GM12878 (cell line): Measurements from ENCODE around the gene SHC3. TPM values are rescaled to one million over a fixed set of nuclear protein-coding genes. Genes with fewer than 3 reads are reported as not detected.

Source experiments
- ATAC-seq: fragments of 200-7000 bp; cut with Tn5 transposase; 3 replicates; pipeline ENCODE4 v1.9.1; 2020; ENCODE audit warnings: mild to moderate bottlenecking, moderate library complexity
- BruUV-seq: library from RNA; stranded (reverse); fragments of 400-500 nt; replicated peaks from 2 replicates; lab custom pipeline; 2021; lab: Mats Ljungman, UMichigan
- CTCF ChIA-PET: fragments of 300-600 bp; sonication (Branson Sonifier 250); formaldehyde crosslinking; extraction: SDS; loops from one replicate; lab custom pipeline; 2021; ENCODE audit warnings: inconsistent platforms; lab: Yijun Ruan, JAX
- POLR2A ChIA-PET: fragments of 350-600 bp; formaldehyde crosslinking; extraction: SDS; loops from one replicate; lab custom pipeline; 2021; ENCODE audit warnings: inconsistent platforms; lab: Charles Lee
- RAD21 ChIA-PET: fragments of 300-600 bp; sonication (Branson Sonifier 250); formaldehyde crosslinking; loops from one replicate; lab custom pipeline; 2023; ENCODE audit warnings: antibody characterized with exemption; ENCODE audit not compliant: unreplicated experiment; lab: Charles Lee
- SMC1A ChIA-PET: fragments of 300-600 bp; sonication (Branson Sonifier 250); formaldehyde crosslinking; loops from one replicate; lab custom pipeline; 2023; ENCODE audit not compliant: unreplicated experiment, uncharacterized antibody; lab: Charles Lee
- DNase-seq: peaks from one replicate; pipeline ENCODE4 v3.0.0-alpha.2; 2011; ENCODE audit warnings: low read depth, low spot score
- FAIRE-seq: peaks from 3 replicates; lab custom pipeline; 2011; peaks lifted over from hg19 to GRCh38; lab: Jason Lieb, UNC
- H2AFZ ChIP-seq: 2 replicates; pipeline ENCODE4 v1.6.0; 2011; ENCODE audit warnings: low read depth, low read length, control low read depth; ENCODE audit not compliant: control insufficient read depth
- H3K27ac ChIP-seq: 2 replicates; pipeline ENCODE4 v1.5.1; 2011; ENCODE audit warnings: control low read depth; ENCODE audit not compliant: control insufficient read depth, insufficient read depth
- H3K27me3 ChIP-seq, 2 experiments: replicated peaks in 1 of 2; 2 replicates each; pipeline versions ENCODE4 v1.6.0 to v1.6.1; 2011; ENCODE audit warnings: low read length in 1 of 2; ENCODE audit not compliant: control insufficient read depth in 2 of 2, insufficient read depth in 2 of 2
- H3K36me3 ChIP-seq, 2 experiments: 2 replicates each; pipeline ENCODE4 v1.5.1; 2011; ENCODE audit warnings: low read length in 1 of 2; ENCODE audit not compliant: control insufficient read depth in 2 of 2, insufficient read depth in 2 of 2
- H3K4me1 ChIP-seq: 2 replicates; pipeline ENCODE4 v1.6.1; 2011; ENCODE audit warnings: mild to moderate bottlenecking, low read length, moderate library complexity, mixed read lengths; ENCODE audit not compliant: control insufficient read depth, insufficient read depth
- H3K4me2 ChIP-seq: 2 replicates; pipeline ENCODE4 v1.6.0; 2011; ENCODE audit warnings: control low read depth; ENCODE audit not compliant: control insufficient read depth, insufficient read depth
- H3K4me3 ChIP-seq: fragments of 200-600 bp; sonication (generic); 2 replicates; pipeline ENCODE4 v1.5.1; 2016
- H3K79me2 ChIP-seq: 2 replicates; pipeline ENCODE4 v1.6.0; 2011; ENCODE audit warnings: low read length; ENCODE audit not compliant: control insufficient read depth, insufficient read depth
- H3K9ac ChIP-seq: 2 replicates; pipeline ENCODE4 v1.8.0; 2011; ENCODE audit warnings: low read length, control low read depth, mixed read lengths; ENCODE audit not compliant: control insufficient read depth, insufficient read depth
- H3K9me3 ChIP-seq: replicated peaks from 3 replicates; pipeline ENCODE4 v1.5.1; 2011; ENCODE audit warnings: mild to moderate bottlenecking, low read length; ENCODE audit not compliant: control insufficient read depth, insufficient read depth
- H4K20me1 ChIP-seq: 2 replicates; pipeline ENCODE4 v1.6.0; 2011; ENCODE audit not compliant: control insufficient read depth, insufficient read depth
- CREB1 ChIP-seq: IDR thresholded peaks from 2 replicates; pipeline ENCODE4 v1.6.1; 2012; ENCODE audit warnings: low read depth, mild to moderate bottlenecking, inconsistent platforms
- HDAC2 ChIP-seq: fragments of 200-600 bp; sonication (generic); IDR thresholded peaks from 2 replicates; pipeline ENCODE4 v1.6.1; 2017
- KAT2A ChIP-seq: conservative IDR thresholded peaks from 2 replicates; pipeline ENCODE4 v1.6.1; 2011; ENCODE audit warnings: low read depth, low read length; ENCODE audit not compliant: control insufficient read depth
- RAD21 ChIP-seq: IDR thresholded peaks from 2 replicates; pipeline ENCODE4 v1.6.1; 2011; ENCODE audit warnings: mild to moderate bottlenecking, low read depth, low read length, moderate library complexity; ENCODE audit not compliant: insufficient read depth
- ZNF207 ChIP-seq: fragments of 450-650 bp; IDR thresholded peaks from 2 replicates; pipeline ENCODE4 v1.6.1; 2014; ENCODE audit warnings: antibody characterized with exemption, mild to moderate bottlenecking, borderline replicate concordance
- ZNF622 ChIP-seq: fragments of 450-650 bp; IDR thresholded peaks from 2 replicates; pipeline ENCODE4 v1.6.1; 2017; ENCODE audit warnings: mild to moderate bottlenecking, inconsistent platforms
- ZZZ3 ChIP-seq: IDR thresholded peaks from 2 replicates; pipeline ENCODE4 v1.6.1; 2011; ENCODE audit warnings: low read depth; ENCODE audit not compliant: control insufficient read depth, insufficient read length
- WGBS: methylation state at CpG from one replicate; pipeline ENCODE4 v1.1.6; 2016; ENCODE audit warnings: low lambda C conversion rate; ENCODE audit not compliant: insufficient replicate concordance, insufficient coverage; ENCODE audit errors: missing lambda C conversion rate; 5-methylcytosine and 5-hydroxymethylcytosine counted together
- in situ Hi-C: fragments of 300-500 bp; cut with MboI; formaldehyde crosslinking; loops from 9 replicates; pipeline ENCODE4 v1.14.3; 2018; ENCODE audit warnings: mixed read lengths
- intact Hi-C: fragments of 100-400 bp; cut with micrococcal nuclease; formaldehyde crosslinking; loops from one replicate; pipeline ENCODE4 v1.14.2; 2022; ENCODE audit not compliant: unreplicated experiment
- polyA plus RNA-seq, 11 experiments: library from polyadenylated mRNA; depleted of rRNA in 4 of 11; unstranded in 6 of 11; stranded (reverse) in 5 of 11; fragments of >200 nt; fragmentation: Nextera tagmentation in 4 of 11; fragmentation: Illumina TruSeq in 1 of 11; extraction: Ambion mirVana in 4 of 11; extraction: Trizol in 1 of 11; gene quantifications; 1 replicate in 1 of 11; 2 replicates in 10 of 11; pipeline versions ENCODE4 v1.2.1 to v1.2.3, GENCODE V29; 2011 to 2016; ENCODE audit warnings: inconsistent platforms in 2 of 11, missing spikeins in 2 of 11, low read depth in 1 of 11
- total RNA-seq, 4 experiments: library from RNA; depleted of rRNA in 3 of 4; stranded (reverse); fragments of >200 nt in 3 of 4; fragmentation: Illumina TruSeq in 1 of 4; extraction: Trizol in 1 of 4; gene quantifications; 2 replicates each; pipeline versions ENCODE4 v1.2.1 to v1.2.3, GENCODE V29; 2013 to 2021
- TF ChIP-seq, protein P1 (sequence below): IDR thresholded peaks from 2 replicates; pipeline ENCODE4 v1.6.1; 2012; ENCODE audit warnings: low read length, inconsistent platforms
- TF ChIP-seq, protein P2 (sequence below): fragments of 450-650 bp; IDR thresholded peaks from 2 replicates; pipeline ENCODE4 v1.6.1; 2016; ENCODE audit warnings: mild to moderate bottlenecking
- TF ChIP-seq, protein P3 (sequence below): fragments of 450-650 bp; IDR thresholded peaks from 2 replicates; pipeline ENCODE4 v1.6.1; 2017; ENCODE audit warnings: mild to moderate bottlenecking, moderate library complexity

SHC3 gene
- total and polyA plus RNA-seq, 10 of the 15 experiments (the other 5 are each of a cell fraction or from before 2014, with no cell fraction given) = 0.01 to 0.06 TPM; not detected in 8

DNA sequence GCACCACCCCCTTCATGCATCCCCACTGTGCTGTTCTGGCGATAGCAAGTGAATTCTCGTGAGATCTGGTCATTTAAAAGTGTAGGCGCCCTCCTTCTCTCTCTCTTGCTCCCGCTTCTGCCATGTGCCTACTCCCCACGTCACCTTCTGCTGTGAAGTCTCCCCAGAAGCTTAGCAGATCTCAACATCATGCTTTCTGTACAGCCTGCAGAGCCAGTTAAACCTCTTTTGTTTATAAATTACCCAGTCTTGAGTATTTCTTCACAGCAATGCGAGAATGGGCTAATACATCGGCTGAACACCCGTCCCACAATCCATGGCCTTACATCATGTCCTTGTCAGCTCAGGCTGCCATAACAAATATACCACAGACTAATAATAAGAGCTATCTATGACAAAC is 17.4 kb downstream of the SHC3 start:
- intact Hi-C loops = no loop called here
- no peak for DNase-seq
- in situ Hi-C loops = no loop called here
- FAIRE-seq = no peak
- 23% methylated on average over 8 of the region's 8 CpGs for WGBS
- ATAC-seq = no peak
- Histone ChIP-seq H4K20me1 (no peaks in the 10 kb centered on the region), H2AFZ (no peak overlapping the region), H3K9me3 (no peaks in the 10 kb centered on the region), H3K79me2 (no peaks in the 10 kb centered on the region), H3K9ac (no peak overlapping the region), H3K36me3 (no peaks in the 10 kb centered on the region), H3K4me1 (no peaks in the 10 kb centered on the region), H3K27me3 (no peaks in the 10 kb centered on the region), H3K4me3 (no peak overlapping the region), H3K4me2 (no peak overlapping the region), H3K27ac (no peak overlapping the region)
- TF ChIP-seq KAT2A (no peak), HDAC2 (no peak), ZNF207 (no peak), CREB1 (no peak), RAD21 (no peak)
- SMC1A ChIA-PET = no interaction called here
- RAD21 ChIA-PET = no interaction called here
- CTCF ChIA-PET = no interaction called here
- POLR2A ChIA-PET = no interaction called here
- BruUV-seq = no TSS peak

DNA sequence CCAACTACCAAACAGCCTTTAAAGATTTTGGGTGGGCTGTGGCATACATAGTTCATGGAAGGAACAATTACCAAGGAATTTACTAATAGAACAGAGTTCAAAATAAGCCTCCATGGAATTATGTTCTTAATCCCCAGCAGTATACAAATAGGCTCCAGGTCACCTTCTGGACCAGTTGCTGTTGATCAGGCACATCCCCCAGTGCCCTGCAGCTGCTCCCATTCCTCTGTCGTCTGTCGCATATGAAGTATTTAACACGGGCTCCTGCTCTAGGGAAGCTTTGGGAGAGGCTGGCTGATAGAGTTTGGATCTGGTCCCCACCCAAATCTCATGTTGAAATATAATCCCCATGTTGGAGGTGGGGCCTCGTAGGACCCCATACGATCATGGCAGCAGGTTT is 17.8 kb downstream of the SHC3 start:
- DNase-seq = no peak
- H3K27me3 ChIP-seq = no peaks in the 10 kb centered on the region
- ChIA-PET RAD21 (no interaction called here), POLR2A (no interaction called here), SMC1A (no interaction called here), CTCF (no interaction called here)
- WGBS = 28% methylated on average over 5 of the region's 5 CpGs
- no peak overlapping the region for H2AFZ ChIP-seq
- no peak overlapping the region for H3K9ac ChIP-seq
- BruUV-seq = no TSS peak
- H3K79me2 ChIP-seq = no peaks in the 10 kb centered on the region
- intact Hi-C loops (no loop called here), in situ Hi-C loops (no loop called here)
- no peak overlapping the region for H3K4me2 ChIP-seq
- H3K4me3 ChIP-seq = no peak overlapping the region
- H3K27ac ChIP-seq = no peak overlapping the region
- H3K36me3 ChIP-seq = no peaks in the 10 kb centered on the region
- no peak for ATAC-seq
- no peak for FAIRE-seq
- no peaks in the 10 kb centered on the region for H3K9me3 ChIP-seq
- no peaks in the 10 kb centered on the region for H4K20me1 ChIP-seq
- no peaks in the 10 kb centered on the region for H3K4me1 ChIP-seq
- TF ChIP-seq, protein P1, sequence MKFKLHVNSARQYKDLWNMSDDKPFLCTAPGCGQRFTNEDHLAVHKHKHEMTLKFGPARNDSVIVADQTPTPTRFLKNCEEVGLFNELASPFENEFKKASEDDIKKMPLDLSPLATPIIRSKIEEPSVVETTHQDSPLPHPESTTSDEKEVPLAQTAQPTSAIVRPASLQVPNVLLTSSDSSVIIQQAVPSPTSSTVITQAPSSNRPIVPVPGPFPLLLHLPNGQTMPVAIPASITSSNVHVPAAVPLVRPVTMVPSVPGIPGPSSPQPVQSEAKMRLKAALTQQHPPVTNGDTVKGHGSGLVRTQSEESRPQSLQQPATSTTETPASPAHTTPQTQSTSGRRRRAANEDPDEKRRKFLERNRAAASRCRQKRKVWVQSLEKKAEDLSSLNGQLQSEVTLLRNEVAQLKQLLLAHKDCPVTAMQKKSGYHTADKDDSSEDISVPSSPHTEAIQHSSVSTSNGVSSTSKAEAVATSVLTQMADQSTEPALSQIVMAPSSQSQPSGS = no peak
- TF ChIP-seq, protein P2, sequence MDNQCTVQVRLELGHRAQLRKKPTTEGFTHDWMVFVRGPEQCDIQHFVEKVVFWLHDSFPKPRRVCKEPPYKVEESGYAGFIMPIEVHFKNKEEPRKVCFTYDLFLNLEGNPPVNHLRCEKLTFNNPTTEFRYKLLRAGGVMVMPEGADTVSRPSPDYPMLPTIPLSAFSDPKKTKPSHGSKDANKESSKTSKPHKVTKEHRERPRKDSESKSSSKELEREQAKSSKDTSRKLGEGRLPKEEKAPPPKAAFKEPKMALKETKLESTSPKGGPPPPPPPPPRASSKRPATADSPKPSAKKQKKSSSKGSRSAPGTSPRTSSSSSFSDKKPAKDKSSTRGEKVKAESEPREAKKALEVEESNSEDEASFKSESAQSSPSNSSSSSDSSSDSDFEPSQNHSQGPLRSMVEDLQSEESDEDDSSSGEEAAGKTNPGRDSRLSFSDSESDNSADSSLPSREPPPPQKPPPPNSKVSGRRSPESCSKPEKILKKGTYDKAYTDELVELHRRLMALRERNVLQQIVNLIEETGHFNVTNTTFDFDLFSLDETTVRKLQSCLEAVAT = no peak
- TF ChIP-seq, protein P3, sequence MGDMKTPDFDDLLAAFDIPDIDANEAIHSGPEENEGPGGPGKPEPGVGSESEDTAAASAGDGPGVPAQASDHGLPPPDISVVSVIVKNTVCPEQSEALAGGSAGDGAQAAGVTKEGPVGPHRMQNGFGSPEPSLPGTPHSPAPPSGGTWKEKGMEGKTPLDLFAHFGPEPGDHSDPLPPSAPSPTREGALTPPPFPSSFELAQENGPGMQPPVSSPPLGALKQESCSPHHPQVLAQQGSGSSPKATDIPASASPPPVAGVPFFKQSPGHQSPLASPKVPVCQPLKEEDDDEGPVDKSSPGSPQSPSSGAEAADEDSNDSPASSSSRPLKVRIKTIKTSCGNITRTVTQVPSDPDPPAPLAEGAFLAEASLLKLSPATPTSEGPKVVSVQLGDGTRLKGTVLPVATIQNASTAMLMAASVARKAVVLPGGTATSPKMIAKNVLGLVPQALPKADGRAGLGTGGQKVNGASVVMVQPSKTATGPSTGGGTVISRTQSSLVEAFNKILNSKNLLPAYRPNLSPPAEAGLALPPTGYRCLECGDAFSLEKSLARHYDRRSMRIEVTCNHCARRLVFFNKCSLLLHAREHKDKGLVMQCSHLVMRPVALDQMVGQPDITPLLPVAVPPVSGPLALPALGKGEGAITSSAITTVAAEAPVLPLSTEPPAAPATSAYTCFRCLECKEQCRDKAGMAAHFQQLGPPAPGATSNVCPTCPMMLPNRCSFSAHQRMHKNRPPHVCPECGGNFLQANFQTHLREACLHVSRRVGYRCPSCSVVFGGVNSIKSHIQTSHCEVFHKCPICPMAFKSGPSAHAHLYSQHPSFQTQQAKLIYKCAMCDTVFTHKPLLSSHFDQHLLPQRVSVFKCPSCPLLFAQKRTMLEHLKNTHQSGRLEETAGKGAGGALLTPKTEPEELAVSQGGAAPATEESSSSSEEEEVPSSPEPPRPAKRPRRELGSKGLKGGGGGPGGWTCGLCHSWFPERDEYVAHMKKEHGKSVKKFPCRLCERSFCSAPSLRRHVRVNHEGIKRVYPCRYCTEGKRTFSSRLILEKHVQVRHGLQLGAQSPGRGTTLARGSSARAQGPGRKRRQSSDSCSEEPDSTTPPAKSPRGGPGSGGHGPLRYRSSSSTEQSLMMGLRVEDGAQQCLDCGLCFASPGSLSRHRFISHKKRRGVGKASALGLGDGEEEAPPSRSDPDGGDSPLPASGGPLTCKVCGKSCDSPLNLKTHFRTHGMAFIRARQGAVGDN = no peak
- no peak for TF ChIP-seq ZZZ3
- TF ChIP-seq ZNF622 = no peak
